ENCODE measurements around the gene TEKT2.

Gene TEKT2

DNA sequence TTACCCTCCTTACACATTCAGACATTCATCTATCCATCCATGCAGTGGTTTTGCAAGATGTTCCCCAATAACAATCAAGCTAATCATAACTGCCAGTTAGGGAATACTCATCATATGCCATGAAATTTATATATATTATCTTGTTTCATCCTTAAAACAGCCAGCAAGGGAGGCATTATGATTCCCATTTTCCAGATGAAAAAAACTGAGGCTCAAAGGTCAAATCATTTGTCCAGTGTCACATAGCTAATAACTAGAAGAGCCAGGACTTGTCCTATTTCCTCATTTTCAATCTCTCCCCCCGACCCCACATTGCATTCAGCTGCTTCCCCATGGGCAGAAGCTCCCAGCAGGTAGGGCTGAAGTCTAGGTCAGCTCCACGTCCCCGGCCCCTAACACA, 48.1 kb downstream of the TEKT2 start:
- no peak for DNase-seq

DNA sequence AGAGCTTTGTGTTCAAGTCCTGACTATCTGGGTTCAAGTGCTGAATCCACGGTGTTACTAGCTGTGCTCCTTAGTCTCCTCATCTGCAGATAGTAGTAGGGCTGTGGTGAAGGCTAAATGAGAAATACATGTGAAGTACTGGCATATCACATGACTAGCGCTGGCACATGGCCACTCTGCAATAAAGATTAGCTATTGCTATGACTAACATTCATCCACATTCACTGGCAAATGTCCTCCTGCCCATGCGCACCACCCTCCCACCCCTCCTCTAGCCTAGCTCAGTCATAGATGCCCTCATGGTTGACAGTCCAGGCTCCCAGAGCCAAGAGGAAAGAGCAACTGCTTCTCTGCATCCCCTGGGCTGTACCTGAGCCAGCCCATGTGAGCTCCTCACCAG, 49.6 kb downstream of the TEKT2 start:
- DNase-seq, result no peak

DNA sequence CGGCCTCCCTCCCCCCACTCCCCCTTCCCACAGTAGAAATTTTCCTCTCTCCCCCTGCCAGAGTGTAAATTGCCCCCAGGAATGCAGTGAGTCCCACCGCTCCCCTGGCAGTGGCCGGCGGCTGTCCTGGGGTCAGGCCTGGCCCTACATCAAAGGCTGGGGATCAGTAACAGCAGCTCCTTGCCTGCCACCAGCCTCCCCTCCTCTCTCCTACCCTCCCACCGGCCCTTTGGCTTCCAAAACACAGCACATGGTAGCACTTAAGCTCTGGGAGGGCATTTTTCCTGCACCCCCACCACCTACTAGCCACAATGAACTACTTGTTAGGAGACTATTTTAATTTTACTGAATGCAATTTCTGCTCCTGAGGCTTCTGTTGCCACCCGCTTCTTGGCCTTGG, 50.1 kb downstream of the TEKT2 start:
- no peak for DNase-seq

DNA sequence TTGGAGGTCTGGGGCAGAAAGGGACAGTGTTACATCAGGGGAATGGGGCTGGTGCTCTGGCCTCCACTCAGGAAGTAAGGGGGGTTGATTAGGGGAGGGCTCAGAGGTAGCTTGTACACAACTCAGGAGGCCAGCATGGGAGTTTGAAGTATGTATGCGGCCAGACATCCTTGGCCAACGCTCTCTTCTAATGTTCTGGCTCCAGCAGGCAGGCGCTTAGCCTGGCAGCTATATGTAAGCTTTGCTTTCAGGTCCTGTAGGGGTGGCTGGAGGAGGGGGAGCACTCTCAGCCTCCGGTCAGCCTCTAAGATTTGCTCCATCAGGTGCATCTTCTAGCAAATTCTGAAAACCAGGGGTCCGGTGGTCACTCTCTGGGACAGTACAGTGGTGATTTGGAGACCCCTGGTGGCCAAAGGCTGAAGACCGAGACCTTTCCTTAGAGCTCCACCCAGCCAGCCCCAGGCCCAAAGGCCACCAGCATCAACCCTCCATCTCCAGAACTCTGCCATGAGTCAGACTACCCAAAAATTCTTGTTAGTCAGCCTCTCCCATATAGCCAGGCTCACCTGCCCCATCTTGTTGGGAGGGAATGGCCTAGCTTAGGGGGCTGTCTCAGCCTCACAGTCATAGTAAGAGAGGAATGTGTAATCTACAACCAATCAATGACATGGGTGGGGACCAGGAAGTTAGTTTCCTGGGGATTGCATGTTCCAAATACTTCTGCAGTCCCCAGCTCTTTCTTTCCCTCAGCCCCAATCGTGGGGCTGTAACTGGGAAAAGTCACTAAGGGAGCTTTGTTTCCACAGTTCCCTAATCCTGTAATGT, 50.8 kb downstream of the TEKT2 start:
- peak; percentile 29 to 33 for DNase-seq

DNA sequence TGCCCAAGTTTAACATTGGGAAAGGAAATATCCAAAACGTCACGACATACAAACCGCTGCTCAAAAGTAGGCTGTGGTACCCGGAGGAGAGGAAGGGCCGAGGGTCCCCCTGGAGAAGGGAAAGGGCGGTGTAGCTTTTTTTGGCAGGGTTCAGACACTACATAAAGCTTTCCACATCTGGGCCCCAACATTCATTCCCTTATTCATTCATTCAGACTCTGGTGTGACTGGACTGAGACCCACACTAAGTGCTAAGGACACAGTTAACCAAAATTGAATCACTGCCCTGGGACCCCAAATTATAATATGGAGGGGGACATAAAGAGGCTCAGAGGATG, 51.4 kb downstream of the TEKT2 start:
- DNase-seq, result no peak

DNA sequence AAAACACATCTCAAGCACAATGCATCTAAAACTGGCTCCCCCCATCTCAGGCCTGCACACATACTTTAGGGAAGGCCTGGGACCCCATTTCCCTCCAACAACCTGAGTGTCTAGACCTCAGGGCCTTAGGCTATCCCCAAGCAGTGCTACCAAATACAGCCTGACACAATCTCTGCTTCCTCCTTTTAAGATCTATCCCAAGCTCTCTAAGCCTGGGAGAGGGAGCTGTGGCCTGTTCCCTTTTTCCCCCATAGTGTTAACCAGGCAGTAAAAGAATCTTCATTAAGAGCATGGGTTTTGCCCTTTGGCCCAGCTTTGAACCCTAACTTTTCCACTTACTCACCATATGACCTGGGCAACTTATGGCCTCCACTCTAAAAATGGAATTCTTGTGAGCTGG, 51.9 kb downstream of the TEKT2 start:
- no peak for DNase-seq

DNA sequence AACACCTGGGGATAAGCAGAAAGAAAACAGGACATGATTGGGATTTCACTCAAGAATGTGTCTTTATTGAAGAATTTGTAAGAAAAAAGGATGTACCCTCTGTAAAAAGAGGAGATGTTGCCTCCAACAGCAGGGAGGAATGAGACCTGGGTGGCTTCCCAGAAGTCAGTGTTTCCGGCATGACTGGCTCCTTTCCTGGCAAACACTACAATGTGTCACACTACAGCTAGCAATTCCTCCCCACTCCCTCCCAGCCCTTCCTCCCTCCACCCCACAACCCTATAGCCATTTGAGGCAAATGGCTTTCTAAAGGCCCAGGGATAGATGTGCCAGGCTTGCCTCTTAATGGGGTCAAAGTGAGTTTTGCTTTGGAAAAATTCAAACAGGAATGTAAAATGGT, 52.6 kb downstream of the TEKT2 start:
- no peak for DNase-seq

DNA sequence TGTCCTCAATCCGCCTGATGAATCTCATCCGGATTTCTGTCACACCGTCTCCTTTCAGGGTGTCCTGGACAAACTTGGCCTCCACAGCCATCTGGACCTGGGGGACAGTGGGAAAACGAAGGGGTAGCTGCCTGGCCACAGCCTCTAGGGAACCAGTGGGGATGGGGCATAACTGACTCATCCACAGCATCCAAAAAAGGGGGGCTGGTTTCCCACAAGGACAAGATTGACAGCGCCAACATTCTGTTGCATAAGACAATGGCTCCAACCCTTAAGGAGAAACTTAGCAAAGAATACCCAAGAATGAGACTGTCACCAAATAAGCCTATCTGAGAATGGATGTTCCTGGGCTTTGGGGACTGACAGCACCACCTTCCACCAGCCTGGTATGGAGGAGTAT, 53.3 kb downstream of the TEKT2 start:
- DNase-seq, result no peak

DNA sequence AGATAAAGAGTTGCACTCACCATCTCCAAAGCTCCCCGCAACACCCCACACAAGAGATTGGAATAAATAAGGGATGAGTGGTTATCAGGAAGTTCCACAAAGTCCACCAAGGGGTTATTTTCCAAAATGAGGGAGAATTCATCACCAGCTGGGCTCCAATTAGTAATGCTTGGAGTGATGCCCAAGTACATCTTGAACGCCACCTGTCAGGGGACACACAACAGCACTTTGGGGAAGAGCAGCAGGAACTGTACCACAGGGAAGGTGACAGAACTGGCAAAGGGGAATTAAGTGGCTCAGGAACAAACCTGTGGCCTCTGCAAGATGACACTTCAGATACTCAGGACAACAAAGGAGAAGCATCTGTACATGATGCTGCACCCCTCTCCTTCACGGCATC, 53.9 kb downstream of the TEKT2 start:
- no peak for DNase-seq

All from CD4-positive, alpha-beta T cell treated with Interferon alpha-2 for 1 hour (primary cell).